ENCODE data around the gene CD6.
A peak's percentile ranks its signal among the peaks of the same experiment; 100 is the strongest.

CD6 gene

GRCh38 chr11:60971520-60971919 lies at the start of gene CD6:
TSS of gene CD6 (plus strand) at chr11:60971680. CDS start at chr11:60971866, 186 bp downstream.
- peak in 1 of 2 donors; percentile 69 for DNase-seq (ENCODE audit: low read depth in 1 of 2, low spot score in 1 of 2)

GRCh38 chr11:60921777-60922335 lies 49.6 kb upstream of the CD6 start:
- DNase-seq (ENCODE audit: low read depth in 1 of 2, low spot score in 1 of 2) = no peak

- no peak for DNase-seq (ENCODE audit: low read depth in 1 of 2, low spot score in 1 of 2)
Observed at GRCh38 chr11:60922906-60923305, 48.6 kb upstream of the CD6 start.

- DNase-seq (ENCODE audit: low read depth in 1 of 2, low spot score in 1 of 2) = no peak
Observed at GRCh38 chr11:60923326-60923725, 48.2 kb upstream of the CD6 start.

GRCh38 chr11:60923800-60924109 lies 47.7 kb upstream of the CD6 start:
- DNase-seq (ENCODE audit: low read depth in 1 of 2, low spot score in 1 of 2) = no peak

GRCh38 chr11:60924110-60924905 lies 47.2 kb upstream of the CD6 start, which contains the start of gene TMEM132A:
TSS of gene TMEM132A (plus strand) at chr11:60924460. CDS start at chr11:60924634, 174 bp downstream.
- DNase-seq (ENCODE audit: low read depth in 1 of 2, low spot score in 1 of 2) = no peak

- no peak for DNase-seq (ENCODE audit: low read depth in 1 of 2, low spot score in 1 of 2)
Observed at GRCh38 chr11:60924906-60925853, 46.3 kb upstream of the CD6 start.

GRCh38 chr11:60925868-60926267 lies 45.6 kb upstream of the CD6 start:
- no peak for DNase-seq (ENCODE audit: low read depth in 1 of 2, low spot score in 1 of 2)

- no peak for DNase-seq (ENCODE audit: low read depth in 1 of 2, low spot score in 1 of 2)
Observed at GRCh38 chr11:60926500-60926899, 45.0 kb upstream of the CD6 start.

- DNase-seq (ENCODE audit: low read depth in 1 of 2, low spot score in 1 of 2) = no peak
Observed at GRCh38 chr11:60927061-60927592, 44.4 kb upstream of the CD6 start.

GRCh38 chr11:60927600-60927999 lies 43.9 kb upstream of the CD6 start:
- DNase-seq (ENCODE audit: low read depth in 1 of 2, low spot score in 1 of 2) = no peak

- DNase-seq (ENCODE audit: low read depth in 1 of 2, low spot score in 1 of 2) = no peak
Observed at GRCh38 chr11:60928563-60929001, 42.9 kb upstream of the CD6 start.

- DNase-seq (ENCODE audit: low read depth in 1 of 2, low spot score in 1 of 2) = no peak
Observed at GRCh38 chr11:60929764-60930163, 41.7 kb upstream of the CD6 start.

- DNase-seq (ENCODE audit: low read depth in 1 of 2, low spot score in 1 of 2) = no peak
Observed at GRCh38 chr11:60930394-60930793, 41.1 kb upstream of the CD6 start.

GRCh38 chr11:60931917-60932316 lies 39.6 kb upstream of the CD6 start:
- no peak for DNase-seq (ENCODE audit: low read depth in 1 of 2, low spot score in 1 of 2)

GRCh38 chr11:60932605-60933356 lies 38.7 kb upstream of the CD6 start:
- no peak for DNase-seq (ENCODE audit: low read depth in 1 of 2, low spot score in 1 of 2)

- DNase-seq (ENCODE audit: low read depth in 1 of 2, low spot score in 1 of 2) = no peak
Observed at GRCh38 chr11:60933416-60934123, 37.9 kb upstream of the CD6 start.

- no peak for DNase-seq (ENCODE audit: low read depth in 1 of 2, low spot score in 1 of 2)
Observed at GRCh38 chr11:60934124-60934789, 37.2 kb upstream of the CD6 start.

- no peak for DNase-seq (ENCODE audit: low read depth in 1 of 2, low spot score in 1 of 2)
Observed at GRCh38 chr11:60934790-60935605, 36.5 kb upstream of the CD6 start.
